WTC11 (cell line): ENCODE measurements around the gene ZBTB4. TPM values are rescaled to one million over a fixed set of nuclear protein-coding genes. Genes with fewer than 3 reads are reported as not detected.

ENCODE experiments used
- ATAC-seq: fragments of 200-7000 bp; cut with Tn5 transposase; 2 replicates; pipeline ENCODE4 v1.10.0; 2021; ENCODE audit warnings: mild to moderate bottlenecking, moderate library complexity
- CTCF ChIA-PET: fragments of 300-600 bp; sonication (Branson Sonifier 250); formaldehyde crosslinking; loops from one replicate; lab custom pipeline; 2021; ENCODE audit warnings: antibody characterized with exemption; lab: Charles Lee
- POLR2A ChIA-PET: fragments of 350-600 bp; sonication (Branson Sonifier 250); formaldehyde crosslinking; loops from one replicate; lab custom pipeline; 2021; ENCODE audit warnings: antibody characterized with exemption; lab: Charles Lee
- DNase-seq: peaks from one replicate; pipeline ENCODE4 v3.0.0; 2021; ENCODE audit warnings: low spot score
- H3K27ac Mint-ChIP-seq: 2 replicates; pipeline ENCODE4 v1.8.0; 2021; ENCODE audit warnings: mixed read lengths
- H3K27me3 Mint-ChIP-seq: 2 replicates; pipeline ENCODE4 v1.8.0; 2021; ENCODE audit warnings: low read depth, mild to moderate bottlenecking, moderate library complexity, mixed read lengths
- H3K36me3 Mint-ChIP-seq: 2 replicates; pipeline ENCODE4 v1.8.0; 2021; ENCODE audit warnings: mixed read lengths
- H3K4me1 Mint-ChIP-seq: 2 replicates; pipeline ENCODE4 v1.8.0; 2022; ENCODE audit warnings: mixed read lengths
- H3K4me3 Mint-ChIP-seq: 2 replicates; pipeline ENCODE4 v1.8.0; 2021; ENCODE audit warnings: mild to moderate bottlenecking, moderate library complexity, mixed read lengths
- H3K9me3 Mint-ChIP-seq: 2 replicates; pipeline ENCODE4 v1.8.0; 2021; ENCODE audit warnings: mixed read lengths
- AR ChIP-seq: fragments of 250-450 bp; sonication (Bioruptor Pico); IDR thresholded peaks from 2 replicates; pipeline ENCODE4 v1.9.0; 2021; ENCODE audit warnings: mild to moderate bottlenecking
- ATF1 ChIP-seq: sonication (generic); formaldehyde crosslinking; IDR thresholded peaks from 2 replicates; pipeline ENCODE4 v1.8.1; 2023; ENCODE audit warnings: mild to moderate bottlenecking, moderate library complexity, missing genetic modification reagents
- ATF3 ChIP-seq: sonication (generic); formaldehyde crosslinking; conservative IDR thresholded peaks from 2 replicates; pipeline ENCODE4 v1.8.1; 2022; ENCODE audit warnings: mild to moderate bottlenecking, missing genetic modification reagents
- CDX4 ChIP-seq: fragments of 250-450 bp; sonication (Bioruptor Pico); IDR thresholded peaks from 2 replicates; pipeline ENCODE4 v1.9.0; 2021; ENCODE audit warnings: moderate library complexity, mild to moderate bottlenecking, inconsistent platforms, borderline replicate concordance
- CREM ChIP-seq: sonication (generic); formaldehyde crosslinking; IDR thresholded peaks from 2 replicates; pipeline ENCODE4 v1.8.1; 2022; ENCODE audit warnings: mild to moderate bottlenecking, missing genetic modification reagents, moderate library complexity
- ESRRA ChIP-seq: sonication (generic); formaldehyde crosslinking; IDR thresholded peaks from 2 replicates; pipeline ENCODE4 v1.8.1; 2022; ENCODE audit warnings: mild to moderate bottlenecking, missing genetic modification reagents, borderline replicate concordance
- ETV6 ChIP-seq: sonication (generic); formaldehyde crosslinking; IDR thresholded peaks from 2 replicates; pipeline ENCODE4 v1.8.1; 2022; ENCODE audit warnings: mild to moderate bottlenecking, missing genetic modification reagents
- FOXJ3 ChIP-seq: sonication (generic); formaldehyde crosslinking; IDR thresholded peaks from 2 replicates; pipeline ENCODE4 v1.9.0; 2021; ENCODE audit warnings: missing genetic modification reagents, mild to moderate bottlenecking, borderline replicate concordance
- FOXP1 ChIP-seq: sonication (generic); formaldehyde crosslinking; IDR thresholded peaks from 2 replicates; pipeline ENCODE4 v1.8.0; 2022; ENCODE audit warnings: missing genetic modification reagents, mild to moderate bottlenecking, moderate library complexity, borderline replicate concordance
- IRF2 ChIP-seq: sonication (generic); formaldehyde crosslinking; IDR thresholded peaks from 2 replicates; pipeline ENCODE4 v1.8.0; 2022; ENCODE audit warnings: low read depth, missing genetic modification reagents, borderline replicate concordance
- JAZF1 ChIP-seq: fragments of 250-450 bp; sonication (Bioruptor Pico); IDR thresholded peaks from 2 replicates; pipeline ENCODE4 v1.9.0; 2021; ENCODE audit warnings: moderate library complexity, mild to moderate bottlenecking, inconsistent platforms
- JUN ChIP-seq: sonication (generic); formaldehyde crosslinking; IDR thresholded peaks from 2 replicates; pipeline ENCODE4 v1.8.0; 2023; ENCODE audit warnings: mild to moderate bottlenecking, missing genetic modification reagents
- MYBL2 ChIP-seq: sonication (generic); formaldehyde crosslinking; IDR thresholded peaks from 2 replicates; pipeline ENCODE4 v1.8.1; 2023; ENCODE audit warnings: mild to moderate bottlenecking, moderate library complexity, missing genetic modification reagents
- PREB ChIP-seq: sonication (generic); formaldehyde crosslinking; IDR thresholded peaks from 2 replicates; pipeline ENCODE4 v1.8.1; 2022; ENCODE audit warnings: mild to moderate bottlenecking, missing genetic modification reagents, moderate library complexity, borderline replicate concordance
- SP1 ChIP-seq: sonication (generic); formaldehyde crosslinking; conservative IDR thresholded peaks from 2 replicates; pipeline ENCODE4 v1.8.1; 2022; ENCODE audit warnings: missing genetic modification reagents
- ZBTB21 ChIP-seq: sonication (generic); formaldehyde crosslinking; IDR thresholded peaks from 2 replicates; pipeline ENCODE4 v1.8.1; 2023; ENCODE audit warnings: mild to moderate bottlenecking, missing genetic modification reagents, borderline replicate concordance
- ZNF317 ChIP-seq: sonication (generic); formaldehyde crosslinking; IDR thresholded peaks from 2 replicates; pipeline ENCODE4 v1.8.1; 2023; ENCODE audit warnings: low read depth, mild to moderate bottlenecking, moderate library complexity, missing genetic modification reagents, borderline replicate concordance
- ZNF396 ChIP-seq: fragments of 250-450 bp; sonication (Bioruptor Pico); IDR thresholded peaks from 2 replicates; pipeline ENCODE4 v1.8.0; 2021; ENCODE audit warnings: mild to moderate bottlenecking, moderate library complexity, borderline replicate concordance
- ZNF423 ChIP-seq: fragments of 250-450 bp; sonication (Bioruptor Pico); IDR thresholded peaks from 2 replicates; pipeline ENCODE4 v2.1.2; 2022; ENCODE audit warnings: mild to moderate bottlenecking, moderate library complexity
- ZNF425 ChIP-seq: fragments of 250-450 bp; sonication (Bioruptor Pico); conservative IDR thresholded peaks from 2 replicates; pipeline ENCODE4 v1.9.0; 2021; ENCODE audit warnings: mild to moderate bottlenecking
- ZNF671 ChIP-seq: fragments of 250-450 bp; sonication (Bioruptor Pico); IDR thresholded peaks from 2 replicates; pipeline ENCODE4 v1.8.0; 2021; ENCODE audit warnings: mild to moderate bottlenecking
- total RNA-seq: library from RNA; stranded (reverse); gene quantifications from 3 replicates; pipeline ENCODE4 v1.2.3, GENCODE V29; 2021
- TF ChIP-seq, protein P1 (sequence below): sonication (generic); formaldehyde crosslinking; IDR thresholded peaks from 2 replicates; pipeline ENCODE4 v1.8.1; 2022; ENCODE audit warnings: mild to moderate bottlenecking, moderate library complexity, missing genetic modification reagents
- TF ChIP-seq, protein P2 (sequence below): sonication (generic); formaldehyde crosslinking; IDR thresholded peaks from 2 replicates; pipeline ENCODE4 v1.8.0; 2022; ENCODE audit warnings: mild to moderate bottlenecking, missing genetic modification reagents
- TF ChIP-seq, protein P3 (sequence below): sonication (generic); formaldehyde crosslinking; IDR thresholded peaks from 2 replicates; pipeline ENCODE4 v1.8.0; 2023; ENCODE audit warnings: missing genetic modification reagents, mild to moderate bottlenecking, borderline replicate concordance

ZBTB4 gene
- total RNA-seq, 1 experiment from 2014 or later: 14.6 TPM

GRCh38 chr17:7437950-7438614 is 41.3 kb downstream of the ZBTB4 start:
- peak overlapping the region; percentile 95 for H3K27ac Mint-ChIP-seq
- CTCF ChIA-PET: interaction anchor here (0.6 to 4.7 kb wide), 15 partner anchors 8 to 152 kb away, joined by 3 to 69 read pairs (median 10); partner anchors contain the start of genes ACAP1, KCTD11, NEURL4 and PLSCR3
- TF ChIP-seq SP1 (CRISPR knock-in tag) (peak; percentile 66; the same call in 1 of the 2 replicates), FOXJ3 (no peak), CDX4 (no peak), JAZF1 (no peak), ZNF425 (CRISPR knock-in tag) (no peak), MYBL2 (no peak), ZNF317 (CRISPR knock-in tag) (no peak), ZNF671 (CRISPR knock-in tag) (no peak), ESRRA (CRISPR knock-in tag) (peak; percentile 54; the same call in 1 of the 2 replicates), ZNF423 (CRISPR knock-in tag) (no peak), FOXP1 (CRISPR knock-in tag) (peak; percentile 65; the same call in 1 of the 2 replicates), PREB (CRISPR knock-in tag) (no peak), JUN (no peak), ATF1 (CRISPR knock-in tag) (0 out of 2 replicates have a peak, but pooled peaks have one; percentile 38), CREM (CRISPR knock-in tag) (no peak), ATF3 (CRISPR knock-in tag) (no peak), ETV6 (CRISPR knock-in tag) (peak; percentile 35; the same call in 1 of the 2 replicates), AR (no peak), ZNF396 (CRISPR knock-in tag) (no peak), ZBTB21 (no peak), IRF2 (no peak)
- TF ChIP-seq, protein P1, sequence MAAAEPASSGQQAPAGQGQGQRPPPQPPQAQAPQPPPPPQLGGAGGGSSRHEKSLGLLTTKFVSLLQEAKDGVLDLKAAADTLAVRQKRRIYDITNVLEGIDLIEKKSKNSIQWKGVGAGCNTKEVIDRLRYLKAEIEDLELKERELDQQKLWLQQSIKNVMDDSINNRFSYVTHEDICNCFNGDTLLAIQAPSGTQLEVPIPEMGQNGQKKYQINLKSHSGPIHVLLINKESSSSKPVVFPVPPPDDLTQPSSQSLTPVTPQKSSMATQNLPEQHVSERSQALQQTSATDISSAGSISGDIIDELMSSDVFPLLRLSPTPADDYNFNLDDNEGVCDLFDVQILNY: peak; percentile 81
- TF ChIP-seq, protein P2, sequence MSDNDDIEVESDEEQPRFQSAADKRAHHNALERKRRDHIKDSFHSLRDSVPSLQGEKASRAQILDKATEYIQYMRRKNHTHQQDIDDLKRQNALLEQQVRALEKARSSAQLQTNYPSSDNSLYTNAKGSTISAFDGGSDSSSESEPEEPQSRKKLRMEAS (CRISPR knock-in tag): no peak
- TF ChIP-seq, protein P3, sequence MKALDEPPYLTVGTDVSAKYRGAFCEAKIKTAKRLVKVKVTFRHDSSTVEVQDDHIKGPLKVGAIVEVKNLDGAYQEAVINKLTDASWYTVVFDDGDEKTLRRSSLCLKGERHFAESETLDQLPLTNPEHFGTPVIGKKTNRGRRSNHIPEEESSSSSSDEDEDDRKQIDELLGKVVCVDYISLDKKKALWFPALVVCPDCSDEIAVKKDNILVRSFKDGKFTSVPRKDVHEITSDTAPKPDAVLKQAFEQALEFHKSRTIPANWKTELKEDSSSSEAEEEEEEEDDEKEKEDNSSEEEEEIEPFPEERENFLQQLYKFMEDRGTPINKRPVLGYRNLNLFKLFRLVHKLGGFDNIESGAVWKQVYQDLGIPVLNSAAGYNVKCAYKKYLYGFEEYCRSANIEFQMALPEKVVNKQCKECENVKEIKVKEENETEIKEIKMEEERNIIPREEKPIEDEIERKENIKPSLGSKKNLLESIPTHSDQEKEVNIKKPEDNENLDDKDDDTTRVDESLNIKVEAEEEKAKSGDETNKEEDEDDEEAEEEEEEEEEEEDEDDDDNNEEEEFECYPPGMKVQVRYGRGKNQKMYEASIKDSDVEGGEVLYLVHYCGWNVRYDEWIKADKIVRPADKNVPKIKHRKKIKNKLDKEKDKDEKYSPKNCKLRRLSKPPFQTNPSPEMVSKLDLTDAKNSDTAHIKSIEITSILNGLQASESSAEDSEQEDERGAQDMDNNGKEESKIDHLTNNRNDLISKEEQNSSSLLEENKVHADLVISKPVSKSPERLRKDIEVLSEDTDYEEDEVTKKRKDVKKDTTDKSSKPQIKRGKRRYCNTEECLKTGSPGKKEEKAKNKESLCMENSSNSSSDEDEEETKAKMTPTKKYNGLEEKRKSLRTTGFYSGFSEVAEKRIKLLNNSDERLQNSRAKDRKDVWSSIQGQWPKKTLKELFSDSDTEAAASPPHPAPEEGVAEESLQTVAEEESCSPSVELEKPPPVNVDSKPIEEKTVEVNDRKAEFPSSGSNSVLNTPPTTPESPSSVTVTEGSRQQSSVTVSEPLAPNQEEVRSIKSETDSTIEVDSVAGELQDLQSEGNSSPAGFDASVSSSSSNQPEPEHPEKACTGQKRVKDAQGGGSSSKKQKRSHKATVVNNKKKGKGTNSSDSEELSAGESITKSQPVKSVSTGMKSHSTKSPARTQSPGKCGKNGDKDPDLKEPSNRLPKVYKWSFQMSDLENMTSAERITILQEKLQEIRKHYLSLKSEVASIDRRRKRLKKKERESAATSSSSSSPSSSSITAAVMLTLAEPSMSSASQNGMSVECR (CRISPR knock-in tag): 0 out of 2 replicates have a peak, but pooled peaks have one; percentile 21

More at GRCh38 chr17:7437950-7438614, 41.3 kb downstream of the ZBTB4 start:
- H3K4me3 Mint-ChIP-seq: peak overlapping the region; percentile 90
- DNase-seq: peak; percentile 89
- H3K4me1 Mint-ChIP-seq: peaks cover 30% of the 10 kb centered on the region
- H3K27me3 Mint-ChIP-seq: peaks cover 22% of the 10 kb centered on the region
- no peaks in the 10 kb centered on the region for H3K9me3 Mint-ChIP-seq
- ATAC-seq: peak; percentile 1
- H3K36me3 Mint-ChIP-seq: no peaks in the 10 kb centered on the region
- POLR2A ChIA-PET: interaction anchor here (0.9 to 4.0 kb wide), 6 partner anchors 34 to 123 kb away, joined by 3 to 38 read pairs (median 3); partner anchors contain the start of genes POLR2A, SLC35G6, TMEM256 and ZBTB4
